GM23338 (cell line): ENCODE results near the gene TSHZ2.

Source experiments
- POLR2AphosphoS5 ChIP-seq: IDR thresholded peaks from 2 replicates; pipeline ENCODE4 v1.6.1; 2016; ENCODE audit warnings: antibody characterized with exemption, low read depth
- TF ChIP-seq, protein P1 (sequence below), 2 experiments: fragments of 200-600 bp in 1 of 2; sonication (generic) in 1 of 2; conservative IDR thresholded peaks; 2 replicates each; pipeline versions ENCODE4 v1.5.1 to v1.6.1; 2016 to 2017; ENCODE audit warnings: antibody characterized with exemption in 2 of 2, low read depth in 2 of 2, mild to moderate bottlenecking in 2 of 2, moderate library complexity in 1 of 2
- TF ChIP-seq, protein P2 (sequence below): IDR thresholded peaks from one replicate; pipeline ENCODE4 v1.6.1; 2018; ENCODE audit warnings: antibody characterized with exemption; ENCODE audit not compliant: unreplicated experiment

DNA sequence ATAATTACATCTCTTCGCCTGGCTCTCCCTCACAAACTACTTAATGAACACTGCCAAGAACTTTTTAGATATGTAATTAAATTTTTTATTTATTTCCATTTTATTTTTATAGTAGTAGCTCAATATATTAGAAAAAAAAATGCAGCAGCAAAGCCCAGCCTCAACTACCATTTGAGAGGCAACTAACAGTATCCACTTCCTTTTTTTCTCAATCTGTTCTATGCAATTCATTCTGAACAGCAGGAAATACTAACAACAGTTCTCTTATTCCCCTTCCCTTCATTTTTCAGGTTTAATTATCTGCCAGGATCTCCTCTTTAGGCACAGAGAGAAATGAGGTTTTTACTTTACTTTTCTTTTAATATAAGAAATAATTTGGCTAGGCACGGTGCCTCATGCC, 508.8 kb downstream of the TSHZ2 start:
- TF ChIP-seq, protein P1, sequence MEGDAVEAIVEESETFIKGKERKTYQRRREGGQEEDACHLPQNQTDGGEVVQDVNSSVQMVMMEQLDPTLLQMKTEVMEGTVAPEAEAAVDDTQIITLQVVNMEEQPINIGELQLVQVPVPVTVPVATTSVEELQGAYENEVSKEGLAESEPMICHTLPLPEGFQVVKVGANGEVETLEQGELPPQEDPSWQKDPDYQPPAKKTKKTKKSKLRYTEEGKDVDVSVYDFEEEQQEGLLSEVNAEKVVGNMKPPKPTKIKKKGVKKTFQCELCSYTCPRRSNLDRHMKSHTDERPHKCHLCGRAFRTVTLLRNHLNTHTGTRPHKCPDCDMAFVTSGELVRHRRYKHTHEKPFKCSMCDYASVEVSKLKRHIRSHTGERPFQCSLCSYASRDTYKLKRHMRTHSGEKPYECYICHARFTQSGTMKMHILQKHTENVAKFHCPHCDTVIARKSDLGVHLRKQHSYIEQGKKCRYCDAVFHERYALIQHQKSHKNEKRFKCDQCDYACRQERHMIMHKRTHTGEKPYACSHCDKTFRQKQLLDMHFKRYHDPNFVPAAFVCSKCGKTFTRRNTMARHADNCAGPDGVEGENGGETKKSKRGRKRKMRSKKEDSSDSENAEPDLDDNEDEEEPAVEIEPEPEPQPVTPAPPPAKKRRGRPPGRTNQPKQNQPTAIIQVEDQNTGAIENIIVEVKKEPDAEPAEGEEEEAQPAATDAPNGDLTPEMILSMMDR (conservative IDR thresholded peaks at IDR 0.05; ENCODE audit: low read depth in 2 of 2), result no peak
- TF ChIP-seq, protein P2, sequence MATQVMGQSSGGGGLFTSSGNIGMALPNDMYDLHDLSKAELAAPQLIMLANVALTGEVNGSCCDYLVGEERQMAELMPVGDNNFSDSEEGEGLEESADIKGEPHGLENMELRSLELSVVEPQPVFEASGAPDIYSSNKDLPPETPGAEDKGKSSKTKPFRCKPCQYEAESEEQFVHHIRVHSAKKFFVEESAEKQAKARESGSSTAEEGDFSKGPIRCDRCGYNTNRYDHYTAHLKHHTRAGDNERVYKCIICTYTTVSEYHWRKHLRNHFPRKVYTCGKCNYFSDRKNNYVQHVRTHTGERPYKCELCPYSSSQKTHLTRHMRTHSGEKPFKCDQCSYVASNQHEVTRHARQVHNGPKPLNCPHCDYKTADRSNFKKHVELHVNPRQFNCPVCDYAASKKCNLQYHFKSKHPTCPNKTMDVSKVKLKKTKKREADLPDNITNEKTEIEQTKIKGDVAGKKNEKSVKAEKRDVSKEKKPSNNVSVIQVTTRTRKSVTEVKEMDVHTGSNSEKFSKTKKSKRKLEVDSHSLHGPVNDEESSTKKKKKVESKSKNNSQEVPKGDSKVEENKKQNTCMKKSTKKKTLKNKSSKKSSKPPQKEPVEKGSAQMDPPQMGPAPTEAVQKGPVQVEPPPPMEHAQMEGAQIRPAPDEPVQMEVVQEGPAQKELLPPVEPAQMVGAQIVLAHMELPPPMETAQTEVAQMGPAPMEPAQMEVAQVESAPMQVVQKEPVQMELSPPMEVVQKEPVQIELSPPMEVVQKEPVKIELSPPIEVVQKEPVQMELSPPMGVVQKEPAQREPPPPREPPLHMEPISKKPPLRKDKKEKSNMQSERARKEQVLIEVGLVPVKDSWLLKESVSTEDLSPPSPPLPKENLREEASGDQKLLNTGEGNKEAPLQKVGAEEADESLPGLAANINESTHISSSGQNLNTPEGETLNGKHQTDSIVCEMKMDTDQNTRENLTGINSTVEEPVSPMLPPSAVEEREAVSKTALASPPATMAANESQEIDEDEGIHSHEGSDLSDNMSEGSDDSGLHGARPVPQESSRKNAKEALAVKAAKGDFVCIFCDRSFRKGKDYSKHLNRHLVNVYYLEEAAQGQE, result no peak
- no peak for TF ChIP-seq POLR2AphosphoS5
